Lung (tissue), 12 donors: ENCODE data around the gene MACROD1. TPM values are rescaled to one million over a fixed set of nuclear protein-coding genes. Genes with fewer than 3 reads are reported as not detected.

Experiments used
- ATAC-seq: fragments of 200-7000 bp; cut with Tn5 transposase; one replicate; pipeline ENCODE4 v1.9.1; 2020; ENCODE audit warnings: moderate number of reproducible peaks; ENCODE audit not compliant: insufficient read depth, low FRiP score
- DNase-seq, 3 donors: peaks; one replicate each; pipeline ENCODE4 v3.0.0-alpha.2; 2013 to 2017
- H3K27ac ChIP-seq, 2 donors: one replicate each; pipeline ENCODE4 v1.5.1; 2013; ENCODE audit warnings: mild to moderate bottlenecking in 2 of 2, moderate library complexity in 2 of 2, control low read depth in 1 of 2, inconsistent platforms in 1 of 2, low read depth in 1 of 2, low read length in 1 of 2
- H3K27me3 ChIP-seq, 3 donors: one replicate each; pipeline ENCODE4 v1.5.1; 2013; ENCODE audit warnings: low read length in 2 of 3; ENCODE audit not compliant: control insufficient read depth in 3 of 3, insufficient read depth in 3 of 3
- H3K36me3 ChIP-seq, 4 donors: one replicate each; pipeline ENCODE4 v1.5.1; 2013; ENCODE audit warnings: low read length in 4 of 4, mild to moderate bottlenecking in 1 of 4, moderate library complexity in 1 of 4; ENCODE audit not compliant: control insufficient read depth in 4 of 4, insufficient read depth in 4 of 4
- H3K4me1 ChIP-seq, 5 donors: one replicate each; pipeline ENCODE4 v1.5.1; 2013; ENCODE audit warnings: low read length in 5 of 5, mild to moderate bottlenecking in 2 of 5, moderate library complexity in 1 of 5; ENCODE audit not compliant: control insufficient read depth in 5 of 5, insufficient read depth in 5 of 5
- H3K4me3 ChIP-seq: one replicate; pipeline ENCODE4 v1.5.1; 2013; ENCODE audit warnings: mild to moderate bottlenecking, control low read depth, moderate library complexity
- H3K9ac ChIP-seq, 2 donors: one replicate each; pipeline ENCODE4 v1.5.1; 2013; ENCODE audit warnings: low read length in 2 of 2, control low read depth in 1 of 2; ENCODE audit not compliant: insufficient read depth in 1 of 2
- H3K9me3 ChIP-seq, 4 donors: one replicate each; pipeline ENCODE4 v1.5.1; 2013; ENCODE audit warnings: low read length in 3 of 4, mild to moderate bottlenecking in 1 of 4, moderate library complexity in 1 of 4; ENCODE audit not compliant: control insufficient read depth in 4 of 4, insufficient read depth in 3 of 4
- WGBS, 2 donors: extraction: QIAGEN DNeasy Blood & Tissue Kit; methylation state at CpG; one replicate each; pipeline ENCODE4 v1.1.7; 2013; 5-methylcytosine and 5-hydroxymethylcytosine counted together
- polyA plus RNA-seq, 2 donors: library from polyadenylated mRNA; stranded (reverse); fragments of 200-250 nt; gene quantifications; one replicate each; pipeline ENCODE4 v1.2.1, GENCODE V29; 2013
- total RNA-seq, 2 donors: library from RNA; depleted of rRNA in 1 of 2; stranded (reverse); fragments of >200 nt in 1 of 2; gene quantifications; one replicate each; pipeline ENCODE4 v1.2.1, GENCODE V29; 2014 to 2021
- TF ChIP-seq, protein P1 (sequence below): IDR thresholded peaks from 2 replicates; pipeline ENCODE4 v1.5.1; 2012; ENCODE audit warnings: mild to moderate bottlenecking; ENCODE audit errors: control extremely low read depth, extremely low read depth
- donor health status: control.
- donor health status: control.
- donor health status: Bipolar disorder and iron deficiency.
- donor health status: healthy.
- donor health status: DM: yes; HTN: yes; CAD: no.

MACROD1 gene
- total and polyA plus RNA-seq, 4 donors: 9.9 to 70.0 (median 19.0) TPM

GRCh38 chr11:64081745-64082442, 84.0 kb downstream of the MACROD1 start:
- 85 to 87% methylated on average over 27 of the region's 27 CpGs for WGBS, 2 donors
- Histone ChIP-seq H3K4me1 (peaks cover 0 to 23% (median 0%) of the 10 kb centered on the region in 5 donors), H3K27me3 (no peaks in the 10 kb centered on the region), H3K9me3 (no peaks in the 10 kb centered on the region), H3K9ac (no peak overlapping the region), H3K27ac (no peak overlapping the region), H3K36me3 (no peaks in the 10 kb centered on the region), H3K4me3 (no peak overlapping the region)
- TF ChIP-seq, protein P1, sequence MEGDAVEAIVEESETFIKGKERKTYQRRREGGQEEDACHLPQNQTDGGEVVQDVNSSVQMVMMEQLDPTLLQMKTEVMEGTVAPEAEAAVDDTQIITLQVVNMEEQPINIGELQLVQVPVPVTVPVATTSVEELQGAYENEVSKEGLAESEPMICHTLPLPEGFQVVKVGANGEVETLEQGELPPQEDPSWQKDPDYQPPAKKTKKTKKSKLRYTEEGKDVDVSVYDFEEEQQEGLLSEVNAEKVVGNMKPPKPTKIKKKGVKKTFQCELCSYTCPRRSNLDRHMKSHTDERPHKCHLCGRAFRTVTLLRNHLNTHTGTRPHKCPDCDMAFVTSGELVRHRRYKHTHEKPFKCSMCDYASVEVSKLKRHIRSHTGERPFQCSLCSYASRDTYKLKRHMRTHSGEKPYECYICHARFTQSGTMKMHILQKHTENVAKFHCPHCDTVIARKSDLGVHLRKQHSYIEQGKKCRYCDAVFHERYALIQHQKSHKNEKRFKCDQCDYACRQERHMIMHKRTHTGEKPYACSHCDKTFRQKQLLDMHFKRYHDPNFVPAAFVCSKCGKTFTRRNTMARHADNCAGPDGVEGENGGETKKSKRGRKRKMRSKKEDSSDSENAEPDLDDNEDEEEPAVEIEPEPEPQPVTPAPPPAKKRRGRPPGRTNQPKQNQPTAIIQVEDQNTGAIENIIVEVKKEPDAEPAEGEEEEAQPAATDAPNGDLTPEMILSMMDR: no peak
- peak in 2 of 3 donors; percentile 57 to 60 for DNase-seq
- ATAC-seq: no peak

DNA sequence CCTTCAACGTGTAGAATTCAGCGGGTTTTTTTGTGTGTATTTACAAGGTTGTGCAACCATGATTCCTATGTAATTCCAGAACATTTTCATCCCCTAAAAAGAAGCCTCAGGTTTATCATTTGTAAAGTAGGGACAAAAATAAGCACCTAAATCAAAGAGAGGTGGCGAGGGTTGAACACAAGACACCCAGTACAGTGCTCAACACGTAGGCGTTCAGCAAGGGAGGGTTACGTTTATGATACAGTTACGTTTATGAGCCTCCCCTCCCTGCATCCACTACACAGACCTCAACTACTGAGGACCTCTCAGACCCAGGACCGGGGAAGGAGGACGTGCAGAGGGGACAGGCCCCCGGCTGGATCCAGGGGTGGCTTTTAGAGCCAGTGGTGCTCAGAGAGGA, 85.5 kb downstream of the MACROD1 start:
- H3K36me3 ChIP-seq: no peaks in the 10 kb centered on the region
- 87 to 94% methylated on average over 10 of the region's 10 CpGs for WGBS, 2 donors
- H3K4me1 ChIP-seq: peaks cover 0 to 17% (median 0%) of the 10 kb centered on the region in 5 donors

GRCh38 chr11:64078905-64079304, 87.0 kb downstream of the MACROD1 start:
- no peak overlapping the region for H3K4me3 ChIP-seq
- H3K27ac ChIP-seq: no peak overlapping the region
- no peak overlapping the region for H3K9ac ChIP-seq
- no peak for ATAC-seq
- no peaks in the 10 kb centered on the region for H3K27me3 ChIP-seq
- no peaks in the 10 kb centered on the region for H3K9me3 ChIP-seq
- TF ChIP-seq, protein P1: no peak
- WGBS, 2 donors: 84 to 89% methylated on average over 13 of the region's 13 CpGs
- no peaks in the 10 kb centered on the region for H3K36me3 ChIP-seq
- H3K4me1 ChIP-seq: peaks cover 0 to 15% (median 0%) of the 10 kb centered on the region in 5 donors
- DNase-seq: no peak

More for the DNA sequence above, 85.5 kb downstream of the MACROD1 start:
- ATAC-seq (no peak), DNase-seq (no peak)
- H3K27me3 ChIP-seq: no peaks in the 10 kb centered on the region
- no peak overlapping the region for H3K27ac ChIP-seq
- TF ChIP-seq, protein P1: no peak
- no peak overlapping the region for H3K9ac ChIP-seq
- H3K4me3 ChIP-seq: no peak overlapping the region
- no peaks in the 10 kb centered on the region for H3K9me3 ChIP-seq
